ENCODE results near the gene CLTRN.

- TF ChIP-seq, protein P1, sequence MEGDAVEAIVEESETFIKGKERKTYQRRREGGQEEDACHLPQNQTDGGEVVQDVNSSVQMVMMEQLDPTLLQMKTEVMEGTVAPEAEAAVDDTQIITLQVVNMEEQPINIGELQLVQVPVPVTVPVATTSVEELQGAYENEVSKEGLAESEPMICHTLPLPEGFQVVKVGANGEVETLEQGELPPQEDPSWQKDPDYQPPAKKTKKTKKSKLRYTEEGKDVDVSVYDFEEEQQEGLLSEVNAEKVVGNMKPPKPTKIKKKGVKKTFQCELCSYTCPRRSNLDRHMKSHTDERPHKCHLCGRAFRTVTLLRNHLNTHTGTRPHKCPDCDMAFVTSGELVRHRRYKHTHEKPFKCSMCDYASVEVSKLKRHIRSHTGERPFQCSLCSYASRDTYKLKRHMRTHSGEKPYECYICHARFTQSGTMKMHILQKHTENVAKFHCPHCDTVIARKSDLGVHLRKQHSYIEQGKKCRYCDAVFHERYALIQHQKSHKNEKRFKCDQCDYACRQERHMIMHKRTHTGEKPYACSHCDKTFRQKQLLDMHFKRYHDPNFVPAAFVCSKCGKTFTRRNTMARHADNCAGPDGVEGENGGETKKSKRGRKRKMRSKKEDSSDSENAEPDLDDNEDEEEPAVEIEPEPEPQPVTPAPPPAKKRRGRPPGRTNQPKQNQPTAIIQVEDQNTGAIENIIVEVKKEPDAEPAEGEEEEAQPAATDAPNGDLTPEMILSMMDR (IDR thresholded peaks at IDR 0.05; ENCODE audit: borderline replicate concordance, extremely low read depth, low read length, poor library complexity, severe bottlenecking): no peak
- no peak for TF ChIP-seq EZH2 (IDR thresholded peaks at IDR 0.05; ENCODE audit: borderline replicate concordance, low read depth, low read length, severe bottlenecking)
Observed at GRCh38 chrX:15694941-15695451, 30.4 kb upstream of the CLTRN start.
